Measurements from ENCODE around the gene ATRIP.

- TF ChIP-seq CTCF (optimal IDR thresholded peaks at IDR 0.05 in 1 of 3, IDR thresholded peaks at IDR 0.05 in 1 of 3, conservative IDR thresholded peaks at IDR 0.05 in 1 of 3; ENCODE audit: extremely low read depth in 1 of 3, insufficient read depth in 2 of 3, low read length in 3 of 3) (no peak), EZH2 (IDR thresholded peaks at IDR 0.05; ENCODE audit: low read length) (no peak)
Observed at GRCh38 chr3:48459331-48459730, 12.8 kb downstream of the ATRIP start.
